ENCODE results near the gene DGKE. TPM values are rescaled to one million over a fixed set of nuclear protein-coding genes. Genes with fewer than 3 reads are reported as not detected.

Gene DGKE
- total RNA-seq, 4 donors from 2014 or later = 1.7 to 10.7 (median 7.9) TPM

DNA sequence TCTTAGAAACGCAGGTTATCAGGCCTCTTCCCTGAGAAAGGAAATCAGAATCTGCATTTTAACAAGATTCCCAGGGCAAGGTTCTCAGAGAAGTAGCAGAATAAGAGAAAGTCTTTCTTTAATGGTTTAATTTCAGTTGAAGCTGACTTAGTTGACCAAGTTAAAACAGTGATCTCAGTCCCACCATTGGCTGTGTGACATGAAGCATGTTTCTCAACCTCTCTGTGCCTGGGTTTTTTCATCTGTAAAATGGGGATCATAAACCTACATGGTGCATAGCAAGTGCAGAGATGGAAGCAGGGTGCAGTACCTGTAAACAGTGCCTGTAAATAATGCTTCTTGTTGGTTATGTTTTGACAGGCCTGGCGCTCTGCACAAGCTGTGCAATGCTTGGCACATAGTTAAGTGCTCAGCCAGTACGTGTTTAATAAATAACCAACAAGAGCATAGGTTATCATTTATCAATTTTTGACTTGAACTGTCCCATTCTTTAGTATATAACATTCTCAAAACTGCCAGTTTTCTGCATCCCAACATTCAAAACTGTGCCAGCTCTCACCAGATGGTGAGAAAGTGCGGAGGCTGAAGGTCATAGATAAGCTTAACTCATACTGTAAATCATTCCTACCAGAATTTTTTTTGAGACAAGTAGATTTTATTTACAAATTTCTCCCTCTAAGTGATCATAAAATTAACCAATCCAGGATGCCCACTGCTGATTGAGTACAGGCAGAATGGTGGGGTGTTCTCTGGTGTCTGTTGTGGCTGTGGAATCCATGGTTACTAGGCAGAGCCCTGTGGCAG lies 7.1 kb upstream of the DGKE start:
- no peak for TF ChIP-seq POLR2A (IDR thresholded peaks at IDR 0.05)
- TF ChIP-seq CTCF (IDR thresholded peaks at IDR 0.05) = no peak

GRCh38 chr17:56830726-56831368 lies 3.1 kb upstream of the DGKE start:
- H3K9me3 ChIP-seq = no peaks in the 10 kb centered on the region
- no peaks in the 10 kb centered on the region for H3K27me3 ChIP-seq
- H3K36me3 ChIP-seq = peaks cover 0 to 12% (median 0%) of the 10 kb centered on the region in 3 donors
- peaks cover 0 to 35% (median 16%) of the 10 kb centered on the region in 3 donors for H3K4me1 ChIP-seq
- WGBS, 2 donors = 84 to 87% methylated on average over 7 of the region's 7 CpGs
- TF ChIP-seq POLR2A (IDR thresholded peaks at IDR 0.05) (no peak), CTCF (IDR thresholded peaks at IDR 0.05) (no peak)
- DNase-seq = no peak
- peak overlapping the region in 1 of 4 donors; percentile 28 for H3K27ac ChIP-seq
- H3K4me3 ChIP-seq = no peak overlapping the region
- intact Hi-C loops (cut with DNase I) = no loop called here

More for the DNA sequence above, 7.1 kb upstream of the DGKE start:
- DNase-seq = no peak
- Histone ChIP-seq H3K36me3 (peaks cover 0 to 12% (median 0%) of the 10 kb centered on the region in 3 donors), H3K4me1 (peaks cover 0 to 7% (median under 1%) of the 10 kb centered on the region in 3 donors), H3K9me3 (no peaks in the 10 kb centered on the region), H3K4me3 (no peak overlapping the region), H3K27me3 (no peaks in the 10 kb centered on the region), H3K27ac (no peak overlapping the region)
- intact Hi-C loops (cut with DNase I) = no loop called here
- WGBS, 2 donors = 94 to 95% methylated on average over 4 of the region's 4 CpGs

- Histone ChIP-seq H3K36me3 (peaks cover 0 to 12% (median 0%) of the 10 kb centered on the region in 3 donors), H3K4me3 (no peak overlapping the region), H3K4me1 (peaks cover 0 to 42% (median 22%) of the 10 kb centered on the region in 3 donors), H3K27ac (no peak overlapping the region), H3K27me3 (no peaks in the 10 kb centered on the region), H3K9me3 (no peaks in the 10 kb centered on the region)
- intact Hi-C loops (cut with DNase I) = no loop called here
- no peak for DNase-seq
- TF ChIP-seq POLR2A (IDR thresholded peaks at IDR 0.05) = no peak
- 94 to 95% methylated on average over 16 of the region's 16 CpGs for WGBS, 2 donors
These were observed 2.4 kb upstream of the DGKE start for GRCh38 chr17:56831369-56832095.

DNA sequence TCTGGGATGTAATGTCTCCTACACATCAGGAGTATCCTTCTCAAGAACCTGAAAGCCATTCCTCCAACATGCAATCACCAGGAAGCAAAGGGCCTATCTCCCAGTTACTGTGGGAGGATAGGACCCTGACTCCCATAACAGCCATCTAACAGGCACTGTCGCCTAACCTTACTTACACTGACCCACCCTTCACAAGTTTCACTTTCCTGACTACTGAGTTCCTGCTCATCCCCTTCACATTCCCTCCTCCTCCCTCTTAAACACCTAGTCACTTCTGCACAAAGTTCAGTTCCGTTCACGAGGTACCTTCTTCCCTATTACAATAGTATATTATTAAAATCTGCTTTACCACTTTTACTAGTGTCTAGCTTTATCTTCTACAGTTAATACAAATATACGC lies 1.5 kb upstream of the DGKE start:
- H3K27ac ChIP-seq = peak overlapping the region in 3 of 4 donors; percentile 80 to 93 (median 90)
- no peak for DNase-seq
- 44 to 45% methylated on average over 4 of the region's 4 CpGs for WGBS, 2 donors
- peaks cover 0 to 51% (median 22%) of the 10 kb centered on the region in 3 donors for H3K4me1 ChIP-seq
- intact Hi-C loops (cut with DNase I) = no loop called here
- no peaks in the 10 kb centered on the region for H3K9me3 ChIP-seq
- peak overlapping the region in 3 of 4 donors; percentile 70 to 81 (median 78) for H3K4me3 ChIP-seq
- TF ChIP-seq POLR2A (IDR thresholded peaks at IDR 0.05) (no peak), CTCF (IDR thresholded peaks at IDR 0.05) (no peak)
- peaks cover 0 to 12% (median 0%) of the 10 kb centered on the region in 3 donors for H3K36me3 ChIP-seq
- H3K27me3 ChIP-seq = no peaks in the 10 kb centered on the region

DNA sequence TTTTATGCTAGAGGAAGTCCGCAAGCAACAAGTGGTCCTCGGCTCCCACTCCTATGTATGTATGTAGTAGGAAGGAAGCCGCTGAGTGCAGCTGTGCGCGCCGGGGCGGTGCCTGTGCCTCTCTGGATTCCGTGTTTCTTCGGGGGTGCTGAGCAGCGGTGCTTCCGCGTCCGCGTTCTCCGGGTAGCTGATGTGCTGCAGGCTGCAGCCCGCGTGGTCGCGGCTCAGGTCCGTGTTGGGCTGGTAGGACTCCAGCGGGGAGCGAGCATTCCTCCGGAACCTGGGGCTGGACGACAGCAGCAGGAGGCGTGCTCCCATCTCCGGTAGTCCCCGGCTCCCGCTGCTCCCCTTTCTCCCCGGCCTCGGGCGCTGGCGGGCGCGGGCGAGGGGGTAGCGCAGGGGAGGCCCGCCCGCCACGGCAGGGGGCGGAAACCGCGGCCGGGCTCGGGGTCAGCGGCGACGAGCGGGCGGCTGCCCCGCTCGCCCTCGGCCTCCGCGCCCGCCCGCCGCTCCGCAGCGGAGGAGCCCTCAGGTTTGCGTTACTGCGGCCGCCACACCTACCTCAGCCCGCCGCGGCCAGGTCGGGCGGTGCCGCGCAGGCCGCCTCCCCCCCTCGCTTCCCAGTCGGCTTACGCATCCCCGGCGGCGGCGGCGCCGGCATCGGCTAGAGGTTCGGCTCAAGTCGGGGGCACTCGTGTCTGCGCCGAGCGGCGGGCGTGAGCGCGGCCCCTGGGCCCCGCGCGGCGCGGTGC lies 718 bp upstream of the DGKE start:
- no peaks in the 10 kb centered on the region for H3K9me3 ChIP-seq
- intact Hi-C loops (cut with DNase I) = no loop called here
- no peaks in the 10 kb centered on the region for H3K27me3 ChIP-seq
- no peak for DNase-seq
- peaks cover 0 to 55% (median 22%) of the 10 kb centered on the region in 3 donors for H3K4me1 ChIP-seq
- peak overlapping the region; percentile 67 to 81 (median 74) for H3K4me3 ChIP-seq
- peaks cover 0 to 12% (median 0%) of the 10 kb centered on the region in 3 donors for H3K36me3 ChIP-seq
- 1% methylated on average over 17 to 19 of the region's 95 CpGs for WGBS, 2 donors
- TF ChIP-seq CTCF (IDR thresholded peaks at IDR 0.05) (peak in 1 of 6 experiments; percentile 4), POLR2A (IDR thresholded peaks at IDR 0.05) (peak in 2 of 4 donors; percentile 4 to 9)
- H3K27ac ChIP-seq = peak overlapping the region; percentile 80 to 93 (median 90)

Measured in esophagus squamous epithelium (tissue), 5 donors.